B cell (primary cell): ENCODE data around the gene HES7. TPM values are rescaled to one million over a fixed set of nuclear protein-coding genes. Genes with fewer than 3 reads are reported as not detected.

ENCODE experiments used
- ATAC-seq: fragments of 200-7000 bp; cut with Tn5 transposase; one replicate; pipeline ENCODE4 v1.10.0; 2021; ENCODE audit warnings: low read depth, mild to moderate bottlenecking, moderate number of reproducible peaks, moderate library complexity
- CTCF ChIA-PET: fragments of 350-600 bp; sonication (Branson Sonifier 250); formaldehyde crosslinking; loops from one replicate; lab custom pipeline; 2021; ENCODE audit warnings: antibody characterized with exemption, inconsistent platforms; lab: Charles Lee
- POLR2A ChIA-PET: fragments of 350-600 bp; sonication (Branson Sonifier 250); formaldehyde crosslinking; loops from one replicate; lab custom pipeline; 2021; ENCODE audit warnings: antibody characterized with exemption; lab: Charles Lee
- DNase-seq: peaks from one replicate; pipeline ENCODE4 v3.0.0; 2013
- H2AFZ ChIP-seq: 2 replicates; pipeline ENCODE4 v1.6.1; 2012; ENCODE audit warnings: mild to moderate bottlenecking, low read depth, low read length; ENCODE audit not compliant: insufficient read depth, poor library complexity, severe bottlenecking
- H3K27ac ChIP-seq, 2 donors: 1 replicate in 1 of 2; 2 replicates in 1 of 2; pipeline ENCODE4 v1.5.1; 2012 to 2013; ENCODE audit warnings: low read length in 2 of 2, mild to moderate bottlenecking in 2 of 2, moderate library complexity in 1 of 2
- H3K27me3 ChIP-seq, 4 experiments: fragments of 200-600 bp in 1 of 4; sonication (generic) in 1 of 4; replicated peaks in 1 of 4; 1 replicate in 2 of 4; 2 replicates in 2 of 4; pipeline versions ENCODE4 v1.6.1 to v1.7.0; 2013 to 2016; ENCODE audit warnings: low read length in 3 of 4, mild to moderate bottlenecking in 2 of 4, mixed read lengths in 1 of 4, moderate library complexity in 1 of 4; ENCODE audit not compliant: insufficient read depth in 4 of 4, control insufficient read depth in 3 of 4; ENCODE audit errors: control extremely low read depth in 1 of 4
- H3K36me3 ChIP-seq, 2 experiments: replicated peaks in 1 of 2; 1 replicate in 1 of 2; 2 replicates in 1 of 2; pipeline versions ENCODE4 v1.6.1 to v1.7.1; 2013; ENCODE audit warnings: low read length in 1 of 2; ENCODE audit not compliant: insufficient read depth in 2 of 2, control insufficient read depth in 1 of 2; ENCODE audit errors: control extremely low read depth in 1 of 2, extremely low read depth in 1 of 2
- H3K4me1 ChIP-seq, 2 donors: fragments of 200-600 bp in 1 of 2; sonication (generic) in 1 of 2; 1 replicate in 1 of 2; 2 replicates in 1 of 2; pipeline versions ENCODE4 v1.5.1 to v1.6.1; 2013 to 2017; ENCODE audit warnings: low read length in 2 of 2; ENCODE audit not compliant: control insufficient read depth in 2 of 2, insufficient read depth in 2 of 2
- H3K4me2 ChIP-seq: replicated peaks from 2 replicates; pipeline ENCODE3; 2012; ENCODE audit warnings: mild to moderate bottlenecking, low read depth, low read length; ENCODE audit not compliant: poor library complexity, severe bottlenecking
- H3K4me3 ChIP-seq, 5 experiments: fragments of 200-600 bp in 1 of 5; sonication (generic) in 1 of 5; 1 replicate in 3 of 5; 2 replicates in 2 of 5; pipeline versions ENCODE4 v1.5.1 to v1.7.0; 2011 to 2016; ENCODE audit warnings: low read length in 4 of 5, mild to moderate bottlenecking in 4 of 5, low read depth in 2 of 5, control low read depth in 1 of 5, moderate library complexity in 1 of 5; ENCODE audit not compliant: insufficient read depth in 1 of 5; ENCODE audit errors: control extremely low read depth in 1 of 5, extremely low read depth in 1 of 5
- H3K79me2 ChIP-seq: fragments of 200-600 bp; sonication (generic); one replicate; pipeline ENCODE4 v1.6.0; 2016; ENCODE audit warnings: low read length; ENCODE audit not compliant: control insufficient read depth, insufficient read depth
- H3K9ac ChIP-seq: fragments of 200-600 bp; sonication (generic); 2 replicates; pipeline ENCODE4 v1.6.1; 2017; ENCODE audit warnings: mild to moderate bottlenecking, low read length, moderate library complexity
- H3K9me3 ChIP-seq, 3 donors: one replicate each; pipeline versions ENCODE4 v1.6.1 to v1.7.1; 2013; ENCODE audit warnings: low read length in 2 of 3; ENCODE audit not compliant: control insufficient read depth in 2 of 3, insufficient read depth in 1 of 3; ENCODE audit errors: control extremely low read depth in 1 of 3
- H4K20me1 ChIP-seq: 2 replicates; pipeline ENCODE4 v1.6.0; 2012; ENCODE audit warnings: mild to moderate bottlenecking, low read length; ENCODE audit not compliant: insufficient read depth, control insufficient read depth, poor library complexity, severe bottlenecking
- H3K27ac Mint-ChIP-seq: one replicate; pipeline ENCODE4 v1.8.0; 2021; ENCODE audit warnings: mixed read lengths
- H3K27me3 Mint-ChIP-seq: one replicate; pipeline ENCODE4 v1.8.0; 2021; ENCODE audit warnings: mixed read lengths
- H3K4me1 Mint-ChIP-seq: one replicate; pipeline ENCODE4 v1.8.0; 2021; ENCODE audit warnings: mixed read lengths
- H3K4me3 Mint-ChIP-seq: one replicate; pipeline ENCODE4 v1.8.0; 2021; ENCODE audit warnings: mixed read lengths
- H3K9me3 Mint-ChIP-seq: one replicate; pipeline ENCODE4 v1.8.0; 2022; ENCODE audit warnings: mixed read lengths; ENCODE audit not compliant: insufficient read depth
- CTCF ChIP-seq: fragments of 200-600 bp; IDR thresholded peaks from one replicate; pipeline ENCODE4 v1.8.0; 2022; ENCODE audit warnings: antibody characterized with exemption, mild to moderate bottlenecking
- EZH2 ChIP-seq: IDR thresholded peaks from 2 replicates; pipeline ENCODE4 v1.6.1; 2012; ENCODE audit warnings: borderline replicate concordance, low read depth, mild to moderate bottlenecking, moderate library complexity, low read length; ENCODE audit not compliant: insufficient read depth, poor library complexity, severe bottlenecking
- WGBS: methylation state at CpG from one replicate; pipeline ENCODE4 v1.1.5; 2013; ENCODE audit warnings: missing lambda C conversion rate; ENCODE audit not compliant: insufficient coverage; 5-methylcytosine and 5-hydroxymethylcytosine counted together
- intact Hi-C: fragments of 100-400 bp; cut with micrococcal nuclease; formaldehyde crosslinking; loops from one replicate; pipeline ENCODE4 v1.10.0; 2022
- polyA plus RNA-seq: library from polyadenylated mRNA; depleted of rRNA; stranded (reverse); fragments of >200 nt; gene quantifications from 2 replicates; pipeline ENCODE4 v1.2.3, GENCODE V29; 2012
- total RNA-seq, 2 donors: library from RNA; stranded (reverse); fragments of 120-200 nt in 1 of 2; gene quantifications; 1 replicate in 1 of 2; 2 replicates in 1 of 2; pipeline versions ENCODE4 v1.2.3 to v1.2.4, GENCODE V29; 2013 to 2022

HES7 gene
- total and polyA plus RNA-seq, 2 donors (not counting 1 experiment from before 2014, with no cell fraction given): 0.34 TPM; not detected in 1

- DNase-seq: peak; percentile 53
- 70% methylated on average over 14 of the region's 14 CpGs for WGBS
- peaks cover 37% of the 10 kb centered on the region for H3K79me2 ChIP-seq
- TF ChIP-seq EZH2 (no peak), CTCF (no peak)
- peaks cover 56 to 85% of the 10 kb centered on the region in 2 donors for H3K4me1 ChIP-seq
- ChIA-PET POLR2A (interaction anchor here (0.7 to 4.5 kb wide), 10 partner anchors 16 to 852 kb away, joined by 3 to 23 read pairs (median 9); partner anchors contain the start of genes ALOXE3, BORCS6, SLC25A35 and TMEM107), CTCF (interaction anchor here (1.1 to 7.7 kb wide), 4 partner anchors 18 to 95 kb away, joined by 3 to 86 read pairs (median 17); no protein-coding TSS in a partner anchor)
- peak overlapping the region; percentile 97 to 100 for H3K27ac ChIP-seq
- peaks cover 0 to 6% (median 0%) of the 10 kb centered on the region in 3 donors for H3K9me3 ChIP-seq
- H3K36me3 ChIP-seq: peaks cover 0 to 13% of the 10 kb centered on the region in 2 experiments
- peaks cover 49% of the 10 kb centered on the region for H3K4me1 Mint-ChIP-seq
- H3K27me3 Mint-ChIP-seq: no peaks in the 10 kb centered on the region
- intact Hi-C loops: no loop called here
- ATAC-seq: no peak
- H3K4me3 Mint-ChIP-seq: no peak overlapping the region
- H3K9ac ChIP-seq: peak overlapping the region; percentile 88
- no peak overlapping the region for H3K27ac Mint-ChIP-seq
- no peaks in the 10 kb centered on the region for H3K27me3 ChIP-seq
- H3K4me2 ChIP-seq: peak overlapping the region; percentile 88
- H4K20me1 ChIP-seq: peaks cover 44% of the 10 kb centered on the region
- H3K9me3 Mint-ChIP-seq: no peaks in the 10 kb centered on the region
- H3K4me3 ChIP-seq: peak overlapping the region; percentile 69 to 96 (median 84)
- H2AFZ ChIP-seq: no peak overlapping the region
Observed at GRCh38 chr17:8155231-8155995, 31.5 kb upstream of the HES7 start.
